Trophoblast cell (in vitro differentiated cells and primary cell): ENCODE data around the gene SLC2A4.
A peak's percentile ranks its signal among the peaks of the same experiment; 100 is the strongest.

ENCODE experiments used
- DNase-seq, 2 donors: peaks; one replicate each; pipeline ENCODE4 v3.0.0-alpha.2; 2016
- H2AFZ ChIP-seq: 2 replicates; pipeline ENCODE4 v1.6.1; 2013; ENCODE audit warnings: low read length, moderate library complexity, mild to moderate bottlenecking; ENCODE audit not compliant: insufficient read depth, poor library complexity
- H2AK5ac ChIP-seq: 2 replicates; pipeline ENCODE4 v1.6.1; 2013; ENCODE audit warnings: mild to moderate bottlenecking, low read length
- H2BK120ac ChIP-seq: 2 replicates; pipeline ENCODE4 v1.6.1; 2013; ENCODE audit warnings: low read length, mild to moderate bottlenecking, moderate library complexity; ENCODE audit not compliant: insufficient read depth, poor library complexity
- H2BK12ac ChIP-seq: 2 replicates; pipeline ENCODE4 v1.6.1; 2013; ENCODE audit warnings: mild to moderate bottlenecking, low read length, moderate library complexity
- H2BK5ac ChIP-seq: 2 replicates; pipeline ENCODE4 v1.6.1; 2013; ENCODE audit warnings: low read length, low read depth, moderate library complexity, mild to moderate bottlenecking; ENCODE audit not compliant: poor library complexity
- H3K14ac ChIP-seq: 2 replicates; pipeline ENCODE4 v1.6.1; 2013; ENCODE audit warnings: mild to moderate bottlenecking, low read length
- H3K18ac ChIP-seq: 2 replicates; pipeline ENCODE4 v1.6.1; 2013; ENCODE audit warnings: mild to moderate bottlenecking, low read length
- H3K23ac ChIP-seq: 2 replicates; pipeline ENCODE4 v1.6.1; 2013; ENCODE audit warnings: low read length
- H3K27ac ChIP-seq: 2 replicates; pipeline ENCODE4 v1.5.1; 2013; ENCODE audit warnings: low read depth, mild to moderate bottlenecking, inconsistent platforms, low read length, moderate library complexity
- H3K27me3 ChIP-seq: 2 replicates; pipeline ENCODE4 v1.6.1; 2013; ENCODE audit warnings: inconsistent platforms, mild to moderate bottlenecking, low read length, moderate library complexity; ENCODE audit not compliant: insufficient read depth
- H3K36me3 ChIP-seq, 2 experiments: 1 replicate in 1 of 2; 2 replicates in 1 of 2; pipeline ENCODE4 v1.6.1; 2013; ENCODE audit warnings: low read length in 2 of 2, mild to moderate bottlenecking in 2 of 2, moderate library complexity in 1 of 2; ENCODE audit not compliant: insufficient read depth in 2 of 2, control insufficient read depth in 1 of 2
- H3K4ac ChIP-seq: 2 replicates; pipeline ENCODE4 v1.6.1; 2013; ENCODE audit warnings: low read depth, mild to moderate bottlenecking, low read length, moderate library complexity
- H3K4me1 ChIP-seq, 2 experiments: 1 replicate in 1 of 2; 2 replicates in 1 of 2; pipeline ENCODE4 v1.6.1; 2013; ENCODE audit warnings: low read length in 2 of 2, mild to moderate bottlenecking in 2 of 2, moderate library complexity in 1 of 2; ENCODE audit not compliant: insufficient read depth in 2 of 2, control insufficient read depth in 1 of 2
- H3K4me2 ChIP-seq: 2 replicates; pipeline ENCODE4 v1.6.1; 2013; ENCODE audit warnings: inconsistent platforms, mild to moderate bottlenecking, low read length, moderate library complexity
- H3K4me3 ChIP-seq: 2 replicates; pipeline ENCODE4 v1.5.1; 2013; ENCODE audit warnings: mild to moderate bottlenecking, low read depth, low read length, inconsistent platforms
- H3K79me1 ChIP-seq: one replicate; pipeline ENCODE4 v1.6.1; 2013; ENCODE audit warnings: low read length
- H3K79me2 ChIP-seq: 2 replicates; pipeline ENCODE4 v1.6.1; 2013; ENCODE audit warnings: low read length, mild to moderate bottlenecking; ENCODE audit not compliant: control insufficient read depth, insufficient read depth, poor library complexity
- H3K9ac ChIP-seq: 2 replicates; pipeline ENCODE4 v1.6.1; 2013; ENCODE audit warnings: mild to moderate bottlenecking, low read length
- H3K9me3 ChIP-seq: 2 replicates; pipeline ENCODE4 v1.6.1; 2013; ENCODE audit warnings: low read depth, mild to moderate bottlenecking, control low read depth, inconsistent platforms, low read length; ENCODE audit not compliant: insufficient read depth
- H4K12ac ChIP-seq: 2 replicates; pipeline ENCODE4 v1.6.1; 2013; ENCODE audit warnings: low read depth, mild to moderate bottlenecking, low read length, moderate library complexity
- H4K8ac ChIP-seq: 2 replicates; pipeline ENCODE4 v1.6.1; 2013; ENCODE audit warnings: low read depth, mild to moderate bottlenecking, low read length, moderate library complexity
- H4K91ac ChIP-seq: one replicate; pipeline ENCODE4 v1.6.1; 2013; ENCODE audit warnings: low read depth, mild to moderate bottlenecking, low read length, moderate library complexity
- WGBS: extraction: QIAGEN DNeasy Blood & Tissue Kit; methylation state at CpG from one replicate; pipeline ENCODE4 v1.1.7; 2013; ENCODE audit warnings: missing lambda C conversion rate; ENCODE audit not compliant: insufficient read length, insufficient coverage; ENCODE audit errors: extremely low coverage; 5-methylcytosine and 5-hydroxymethylcytosine counted together

SLC2A4 gene

GRCh38 chr17:7250695-7251627 is 30.6 kb upstream of the SLC2A4 start:
- WGBS = no CpG with 5 or more reads among the region's 55 CpGs
- Histone ChIP-seq H3K14ac (peak overlapping the region; percentile 99), H3K79me1 (peaks cover 17% of the 10 kb centered on the region), H4K91ac (peak overlapping the region; percentile 99), H3K9me3 (peaks cover 1% of the 10 kb centered on the region), H3K27ac (peak overlapping the region; percentile 100), H4K8ac (peak overlapping the region; percentile 95), H2BK120ac (peak overlapping the region; percentile 99), H2BK12ac (no peak overlapping the region), H3K4ac (peak overlapping the region; percentile 99), H3K9ac (peak overlapping the region; percentile 98), H3K36me3 (peaks cover 14 to 25% of the 10 kb centered on the region in 2 experiments), H2AFZ (peak overlapping the region; percentile 83), H2AK5ac (peak overlapping the region; percentile 98), H3K27me3 (no peaks in the 10 kb centered on the region), H3K4me3 (peak overlapping the region; percentile 98), H3K23ac (peak overlapping the region; percentile 98), H3K4me2 (peak overlapping the region; percentile 97), H3K79me2 (peaks cover 30% of the 10 kb centered on the region), H2BK5ac (peak overlapping the region; percentile 94), H4K12ac (peak overlapping the region; percentile 93), H3K18ac (peak overlapping the region; percentile 98), H3K4me1 (peaks cover 6 to 10% of the 10 kb centered on the region in 2 experiments)
- no peak for DNase-seq

DNA sequence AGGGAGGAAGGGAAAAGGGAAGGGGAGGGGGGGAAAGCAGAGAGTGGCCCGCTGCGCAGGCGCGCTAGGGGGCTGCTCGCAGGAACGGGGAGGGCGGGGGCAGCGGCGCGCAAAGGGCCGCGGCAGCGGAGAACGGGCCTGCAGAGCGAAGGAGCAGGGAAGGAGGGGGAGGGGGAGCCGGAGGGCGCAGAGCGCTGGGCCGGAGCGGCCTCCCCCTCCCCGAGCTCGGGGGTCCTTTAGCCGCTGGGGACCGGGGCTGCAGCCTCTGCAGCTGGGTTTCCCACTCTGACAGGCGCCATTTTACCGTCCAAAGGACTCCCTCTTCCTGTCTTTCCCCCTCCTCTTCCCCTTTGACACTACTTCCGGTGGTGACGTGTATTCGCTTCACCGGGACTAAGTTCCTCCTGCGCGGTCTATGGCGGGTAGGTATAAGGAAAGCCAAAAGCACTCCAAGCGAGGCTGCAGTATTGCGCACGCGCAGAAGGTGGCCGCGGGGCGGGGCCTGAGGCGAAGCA is 29.8 kb upstream of the SLC2A4 start, which contains the start of gene CTDNEP1:
TSS of gene CTDNEP1 (minus strand) at position 74 of the 515 bp plus-strand sequence. CDS start 438 bp downstream, outside the sequence.
- H2BK5ac ChIP-seq = peak within 1 kb of the TSS; percentile 94
- peaks cover 30% of the 10 kb centered on the region for H3K79me2 ChIP-seq
- no CpG with 5 or more reads among the region's 41 CpGs for WGBS

DNA sequence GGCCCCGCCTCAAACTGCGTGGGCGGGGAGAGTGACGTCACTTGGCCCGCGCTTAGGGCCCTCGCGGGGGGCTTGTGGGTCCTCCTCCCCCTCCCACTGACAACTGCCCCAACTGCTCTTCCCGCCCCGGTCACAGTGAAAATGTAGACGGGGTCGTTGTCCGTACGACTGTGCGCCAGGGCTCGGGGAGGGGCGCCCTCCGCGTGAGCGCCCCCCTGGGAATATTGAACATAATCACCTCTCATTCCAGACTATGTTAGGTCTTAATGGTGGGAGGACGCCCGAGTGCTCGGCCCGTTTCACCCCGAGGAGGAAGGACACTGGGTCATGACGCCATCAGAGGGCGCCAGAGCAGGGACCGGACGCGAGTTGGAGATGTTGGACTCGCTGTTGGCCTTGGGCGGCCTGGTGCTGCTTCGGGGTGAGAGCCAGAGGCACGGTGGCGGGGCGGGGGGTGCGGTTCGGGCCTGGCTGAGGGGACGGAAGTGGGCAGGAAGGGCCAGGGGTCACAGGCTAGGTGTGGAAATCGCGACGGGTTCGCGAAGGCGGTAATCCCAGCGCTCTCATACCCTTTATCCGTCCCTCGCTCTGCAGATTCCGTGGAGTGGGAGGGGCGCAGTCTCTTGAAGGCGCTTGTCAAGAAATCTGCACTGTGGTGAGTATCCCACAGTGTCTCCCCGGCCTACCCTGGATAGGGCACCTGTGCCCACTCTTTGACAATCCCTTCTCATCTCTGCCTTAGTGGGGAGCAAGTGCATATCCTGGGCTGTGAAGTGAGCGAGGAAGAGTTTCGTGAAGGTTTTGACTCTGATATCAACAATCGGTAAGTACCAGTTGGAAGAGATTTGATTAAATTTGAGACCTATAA is 29.1 kb upstream of the SLC2A4 start, which contains the start of gene ELP5:
TSS of gene ELP5 (plus strand) at position 40 of the 868 bp plus-strand sequence. CDS start at position 376, 336 bp downstream.
- Histone ChIP-seq H3K9me3 (peaks cover 1% of the 10 kb centered on the region), H2BK12ac (no peak within 1 kb of the TSS), H3K18ac (peak within 1 kb of the TSS; percentile 98), H3K9ac (peak within 1 kb of the TSS; percentile 99), H2AK5ac (peak within 1 kb of the TSS; percentile 98), H3K4me2 (peak within 1 kb of the TSS; percentile 98), H4K12ac (peak within 1 kb of the TSS; percentile 94), H4K91ac (peak within 1 kb of the TSS; percentile 99), H3K14ac (peak within 1 kb of the TSS; percentile 99), H3K4ac (peak within 1 kb of the TSS; percentile 99), H3K27ac (peak within 1 kb of the TSS; percentile 100), H3K4me1 (peaks cover 6 to 10% of the 10 kb centered on the region in 2 experiments), H2AFZ (peak within 1 kb of the TSS; percentile 83), H2BK120ac (peak within 1 kb of the TSS; percentile 99), H3K27me3 (no peaks in the 10 kb centered on the region), H3K79me2 (peaks cover 30% of the 10 kb centered on the region), H2BK5ac (peak within 1 kb of the TSS; percentile 94), H3K79me1 (peaks cover 17% of the 10 kb centered on the region), H4K8ac (peak within 1 kb of the TSS; percentile 98), H3K4me3 (peak within 1 kb of the TSS; percentile 98), H3K36me3 (peaks cover 15 to 23% of the 10 kb centered on the region in 2 experiments), H3K23ac (no peak within 1 kb of the TSS)
- no CpG with 5 or more reads among the region's 55 CpGs for WGBS
- peak; percentile 89 to 96 for DNase-seq

More for the DNA sequence above, 29.8 kb upstream of the SLC2A4 start, which contains the start of gene CTDNEP1:
- peak; percentile 98 to 100 for DNase-seq
- Histone ChIP-seq H3K4me3 (peak within 1 kb of the TSS; percentile 98), H3K27ac (peak within 1 kb of the TSS; percentile 100), H3K4me2 (peak within 1 kb of the TSS; percentile 98), H3K18ac (peak within 1 kb of the TSS; percentile 98), H4K8ac (peak within 1 kb of the TSS; percentile 98), H2AK5ac (peak within 1 kb of the TSS; percentile 98), H3K27me3 (no peaks in the 10 kb centered on the region), H4K12ac (peak within 1 kb of the TSS; percentile 94), H2BK120ac (peak within 1 kb of the TSS; percentile 99), H3K4ac (peak within 1 kb of the TSS; percentile 99), H3K14ac (peak within 1 kb of the TSS; percentile 99), H3K9me3 (peaks cover 1% of the 10 kb centered on the region), H3K4me1 (peaks cover 6 to 10% of the 10 kb centered on the region in 2 experiments), H3K36me3 (peaks cover 15 to 23% of the 10 kb centered on the region in 2 experiments), H3K79me1 (peaks cover 17% of the 10 kb centered on the region), H4K91ac (peak within 1 kb of the TSS; percentile 99), H2BK12ac (no peak within 1 kb of the TSS), H3K23ac (peak within 1 kb of the TSS; percentile 98), H2AFZ (peak within 1 kb of the TSS; percentile 83), H3K9ac (peak within 1 kb of the TSS; percentile 99)
